ENCODE data around the gene RPA3. TPM values are rescaled to one million over a fixed set of nuclear protein-coding genes. Genes with fewer than 3 reads are reported as not detected.

The RPA3 gene
- total RNA-seq, 1 experiment from 2014 or later = 38.9 TPM

DNA sequence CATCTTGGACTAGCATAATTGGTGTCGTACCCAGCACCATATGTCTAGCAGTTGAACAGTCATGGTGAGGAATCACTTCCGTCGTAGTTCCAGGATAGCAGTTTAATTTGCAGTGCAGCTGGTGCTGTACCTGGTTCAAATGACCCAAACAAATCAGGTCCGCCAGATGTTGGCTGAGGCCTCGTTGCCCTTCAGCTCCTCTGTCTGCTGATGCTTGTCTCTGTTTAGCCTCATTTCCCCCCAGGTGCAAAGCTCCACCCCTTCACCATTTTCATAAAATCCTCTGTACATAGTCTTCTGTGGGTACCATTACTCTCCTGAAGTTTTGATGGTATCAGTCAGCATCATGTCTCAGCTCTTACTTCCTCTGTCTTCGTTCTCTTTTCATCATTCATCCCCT lies 42.7 kb downstream of the RPA3 start:
- no peaks in the 10 kb centered on the region for H3F3A ChIP-seq (ENCODE audit: low read length, unreplicated experiment)
- no peaks in the 10 kb centered on the region for H3K4me1 ChIP-seq (ENCODE audit: insufficient read depth, low read length)
- H2AFZ ChIP-seq (ENCODE audit: low read length) = no peak overlapping the region
- no peaks in the 10 kb centered on the region for H3K79me2 ChIP-seq (ENCODE audit: low read length)
- no peak overlapping the region for H3K4me2 ChIP-seq (ENCODE audit: low read length)
- no peak overlapping the region for H3K4me3 ChIP-seq (ENCODE audit: low read length)
- no peaks in the 10 kb centered on the region for H3K27me3 ChIP-seq (ENCODE audit: low read length)
- intact Hi-C loops (cut with micrococcal nuclease) = no loop called here
- no peaks in the 10 kb centered on the region for H3K9me3 ChIP-seq (ENCODE audit: low read length)
- H3K36me3 ChIP-seq (ENCODE audit: low read depth, low read length) = no peaks in the 10 kb centered on the region
- no peak for ATAC-seq
- ChIA-PET CTCF (no interaction called here), POLR2A (ENCODE audit: unreplicated experiment) (no interaction called here)
- no TSS peak for BruUV-seq (replicated peaks)
- no peak overlapping the region for H3K27ac ChIP-seq (ENCODE audit: low read length)
- no peak for DNase-seq
- no peaks in the 10 kb centered on the region for H4K20me1 ChIP-seq (ENCODE audit: low read length)
- TF ChIP-seq EZH2phosphoT487 (IDR thresholded peaks at IDR 0.05; ENCODE audit: borderline replicate concordance, low read length) (no peak), EZH2 (IDR thresholded peaks at IDR 0.05; ENCODE audit: low read length, unreplicated experiment) (no peak)
- TF ChIP-seq, protein P1, sequence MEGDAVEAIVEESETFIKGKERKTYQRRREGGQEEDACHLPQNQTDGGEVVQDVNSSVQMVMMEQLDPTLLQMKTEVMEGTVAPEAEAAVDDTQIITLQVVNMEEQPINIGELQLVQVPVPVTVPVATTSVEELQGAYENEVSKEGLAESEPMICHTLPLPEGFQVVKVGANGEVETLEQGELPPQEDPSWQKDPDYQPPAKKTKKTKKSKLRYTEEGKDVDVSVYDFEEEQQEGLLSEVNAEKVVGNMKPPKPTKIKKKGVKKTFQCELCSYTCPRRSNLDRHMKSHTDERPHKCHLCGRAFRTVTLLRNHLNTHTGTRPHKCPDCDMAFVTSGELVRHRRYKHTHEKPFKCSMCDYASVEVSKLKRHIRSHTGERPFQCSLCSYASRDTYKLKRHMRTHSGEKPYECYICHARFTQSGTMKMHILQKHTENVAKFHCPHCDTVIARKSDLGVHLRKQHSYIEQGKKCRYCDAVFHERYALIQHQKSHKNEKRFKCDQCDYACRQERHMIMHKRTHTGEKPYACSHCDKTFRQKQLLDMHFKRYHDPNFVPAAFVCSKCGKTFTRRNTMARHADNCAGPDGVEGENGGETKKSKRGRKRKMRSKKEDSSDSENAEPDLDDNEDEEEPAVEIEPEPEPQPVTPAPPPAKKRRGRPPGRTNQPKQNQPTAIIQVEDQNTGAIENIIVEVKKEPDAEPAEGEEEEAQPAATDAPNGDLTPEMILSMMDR (conservative IDR thresholded peaks at IDR 0.05; ENCODE audit: low read depth, low read length) = no peak
- no peak overlapping the region for H3K9ac ChIP-seq (ENCODE audit: low read length)
- no peaks in the 10 kb centered on the region for H3K9me2 ChIP-seq (replicated peaks; ENCODE audit: low read length)

DNA sequence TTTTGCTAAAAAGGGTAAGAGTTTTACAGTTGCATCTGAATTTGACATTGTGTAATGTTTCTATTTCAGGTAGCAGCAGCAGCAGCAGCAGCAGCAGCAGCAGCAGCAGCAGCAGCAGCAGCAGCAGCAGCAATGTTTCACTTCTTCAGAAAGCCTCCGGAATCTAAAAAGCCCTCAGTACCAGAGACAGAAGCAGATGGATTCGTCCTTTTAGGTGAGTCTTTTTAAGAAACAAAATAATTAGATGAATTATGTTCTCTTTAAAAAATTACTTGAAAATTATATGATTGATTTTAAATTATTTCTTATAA lies 45.2 kb downstream of the RPA3 start:
- DNase-seq (no peak), ATAC-seq (no peak)
- no peaks in the 10 kb centered on the region for H3K4me1 ChIP-seq (ENCODE audit: insufficient read depth, low read length)
- BruUV-seq (replicated peaks) = no TSS peak
- no peaks in the 10 kb centered on the region for H3K9me3 ChIP-seq (ENCODE audit: low read length)
- no peak overlapping the region for H3K4me2 ChIP-seq (ENCODE audit: low read length)
- no peaks in the 10 kb centered on the region for H4K20me1 ChIP-seq (ENCODE audit: low read length)
- H3K27me3 ChIP-seq (ENCODE audit: low read length) = no peaks in the 10 kb centered on the region
- H3F3A ChIP-seq (ENCODE audit: low read length, unreplicated experiment) = no peaks in the 10 kb centered on the region
- POLR2A ChIA-PET (ENCODE audit: unreplicated experiment) = no interaction called here
- H3K36me3 ChIP-seq (ENCODE audit: low read depth, low read length) = no peaks in the 10 kb centered on the region
- intact Hi-C loops (cut with micrococcal nuclease) = no loop called here
- CTCF ChIA-PET = no interaction called here
- H3K4me3 ChIP-seq (ENCODE audit: low read length) = no peak overlapping the region
- H3K79me2 ChIP-seq (ENCODE audit: low read length) = no peaks in the 10 kb centered on the region
- no peak for TF ChIP-seq EZH2 (IDR thresholded peaks at IDR 0.05; ENCODE audit: low read length, unreplicated experiment)
- TF ChIP-seq EZH2phosphoT487 (IDR thresholded peaks at IDR 0.05; ENCODE audit: borderline replicate concordance, low read length) = no peak
- TF ChIP-seq, protein P1 (conservative IDR thresholded peaks at IDR 0.05; ENCODE audit: low read depth, low read length) = no peak
- no peak overlapping the region for H3K9ac ChIP-seq (ENCODE audit: low read length)
- no peaks in the 10 kb centered on the region for H3K9me2 ChIP-seq (replicated peaks; ENCODE audit: low read length)
- H2AFZ ChIP-seq (ENCODE audit: low read length) = no peak overlapping the region
- no peak overlapping the region for H3K27ac ChIP-seq (ENCODE audit: low read length)

DNA sequence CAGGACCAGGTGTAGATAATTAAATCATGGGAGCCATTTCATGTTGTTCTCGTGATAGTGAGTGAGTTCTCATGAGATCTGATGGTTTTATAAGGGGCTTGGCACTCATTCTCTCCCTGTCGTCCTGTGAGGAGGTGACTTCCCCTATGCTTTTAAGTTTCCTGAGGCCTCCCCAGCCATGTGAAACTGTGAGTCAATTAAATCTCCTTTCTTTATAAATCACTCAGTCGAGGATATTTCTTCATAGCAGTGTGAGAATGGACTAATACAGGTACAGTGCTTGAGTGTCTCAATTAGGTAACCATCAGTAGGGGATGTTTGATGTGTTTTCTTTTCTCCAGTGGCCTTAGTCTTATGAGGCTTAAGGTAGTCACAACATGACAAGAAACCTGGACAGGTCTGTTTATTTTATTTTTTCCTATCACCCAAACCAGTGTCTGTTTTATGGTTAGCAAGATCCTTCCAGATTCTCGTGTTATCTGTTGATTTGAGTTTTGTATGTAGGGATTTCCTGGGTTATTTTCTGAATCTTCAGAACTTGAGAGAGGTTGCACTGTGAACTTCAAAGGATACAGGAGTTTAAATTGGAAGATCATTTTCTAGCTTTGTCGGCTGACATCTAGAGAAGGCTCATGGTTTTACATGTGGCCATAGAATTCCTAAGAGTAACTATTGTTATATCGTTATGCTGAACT lies 45.7 kb downstream of the RPA3 start:
- BruUV-seq (replicated peaks) = no TSS peak
- intact Hi-C loops (cut with micrococcal nuclease) = no loop called here
- ATAC-seq (no peak), DNase-seq (no peak)
- H3K36me3 ChIP-seq (ENCODE audit: low read depth, low read length) = no peaks in the 10 kb centered on the region
- H3K4me3 ChIP-seq (ENCODE audit: low read length) = no peak overlapping the region
- ChIA-PET POLR2A (ENCODE audit: unreplicated experiment) (no interaction called here), CTCF (no interaction called here)
- H3K79me2 ChIP-seq (ENCODE audit: low read length) = no peaks in the 10 kb centered on the region
- TF ChIP-seq EZH2 (IDR thresholded peaks at IDR 0.05; ENCODE audit: low read length, unreplicated experiment) (no peak), EZH2phosphoT487 (IDR thresholded peaks at IDR 0.05; ENCODE audit: borderline replicate concordance, low read length) (no peak)
- TF ChIP-seq, protein P1 (conservative IDR thresholded peaks at IDR 0.05; ENCODE audit: low read depth, low read length) = no peak
- no peaks in the 10 kb centered on the region for H3K9me2 ChIP-seq (replicated peaks; ENCODE audit: low read length)
- H2AFZ ChIP-seq (ENCODE audit: low read length) = no peak overlapping the region
- no peak overlapping the region for H3K27ac ChIP-seq (ENCODE audit: low read length)
- no peaks in the 10 kb centered on the region for H3K27me3 ChIP-seq (ENCODE audit: low read length)
- no peak overlapping the region for H3K4me2 ChIP-seq (ENCODE audit: low read length)
- no peaks in the 10 kb centered on the region for H4K20me1 ChIP-seq (ENCODE audit: low read length)
- no peaks in the 10 kb centered on the region for H3K9me3 ChIP-seq (ENCODE audit: low read length)
- H3F3A ChIP-seq (ENCODE audit: low read length, unreplicated experiment) = no peaks in the 10 kb centered on the region
- H3K4me1 ChIP-seq (ENCODE audit: insufficient read depth, low read length) = no peaks in the 10 kb centered on the region
- no peak overlapping the region for H3K9ac ChIP-seq (ENCODE audit: low read length)
